DOHH2 (cell line): ENCODE results near the gene ADARB1.

ENCODE experiments used
- H3F3A ChIP-seq: fragments of 200-600 bp; sonication (generic), shearing (Covaris generic); 2 replicates; pipeline ENCODE4 v1.6.0; 2016; ENCODE audit warnings: antibody characterized with exemption, mild to moderate bottlenecking; ENCODE audit not compliant: control insufficient read depth, insufficient read depth
- H3K27ac ChIP-seq: fragments of 200-600 bp; sonication (generic); 2 replicates; pipeline ENCODE4 v1.5.1; 2014; ENCODE audit warnings: low read depth, mild to moderate bottlenecking, low read length, moderate library complexity
- H3K27me3 ChIP-seq: fragments of 200-600 bp; sonication (generic); 2 replicates; pipeline ENCODE4 v1.6.1; 2014; ENCODE audit warnings: mild to moderate bottlenecking, low read length, mixed read lengths; ENCODE audit not compliant: control insufficient read depth
- H3K36me3 ChIP-seq: fragments of 200-600 bp; sonication (generic); 2 replicates; pipeline ENCODE4 v1.6.1; 2014; ENCODE audit warnings: mild to moderate bottlenecking, low read length, moderate library complexity, mixed read lengths; ENCODE audit not compliant: control insufficient read depth
- H3K4me1 ChIP-seq: fragments of 200-600 bp; sonication (generic); 2 replicates; pipeline ENCODE4 v1.6.1; 2014; ENCODE audit warnings: mild to moderate bottlenecking, low read length, mixed read lengths; ENCODE audit not compliant: control insufficient read depth
- H3K4me2 ChIP-seq: fragments of 200-600 bp; sonication (generic); 2 replicates; pipeline ENCODE4 v1.6.0; 2014; ENCODE audit warnings: mild to moderate bottlenecking, low read length, moderate library complexity
- H3K4me3 ChIP-seq: fragments of 200-600 bp; sonication (generic); 2 replicates; pipeline ENCODE4 v1.5.1; 2014; ENCODE audit warnings: mild to moderate bottlenecking, low read length, mixed read lengths
- H3K79me2 ChIP-seq: fragments of 200-600 bp; sonication (generic); 2 replicates; pipeline ENCODE4 v1.6.1; 2014; ENCODE audit warnings: mild to moderate bottlenecking, low read length, mixed read lengths; ENCODE audit not compliant: control insufficient read depth
- H3K9me2 ChIP-seq: fragments of 200-600 bp; sonication (generic); replicated peaks from 2 replicates; pipeline ENCODE4 v1.6.1; 2014; ENCODE audit warnings: mild to moderate bottlenecking, low read length, mixed read lengths; ENCODE audit not compliant: control insufficient read depth
- H3K9me3 ChIP-seq: fragments of 200-600 bp; sonication (generic); 2 replicates; pipeline ENCODE4 v1.6.1; 2014; ENCODE audit warnings: antibody characterized with exemption, low read length, mixed read lengths; ENCODE audit not compliant: control insufficient read depth, insufficient read depth
- H4K20me1 ChIP-seq: fragments of 200-600 bp; sonication (generic); 2 replicates; pipeline ENCODE4 v1.6.0; 2014; ENCODE audit warnings: low read depth, mild to moderate bottlenecking, antibody characterized with exemption, low read length, moderate library complexity; ENCODE audit not compliant: control insufficient read depth, insufficient read depth
- CTCF ChIP-seq: fragments of 200-600 bp; sonication (generic); IDR thresholded peaks from one replicate; pipeline ENCODE4 v1.5.1; 2014; ENCODE audit warnings: antibody characterized with exemption, mild to moderate bottlenecking, low read depth, low read length; ENCODE audit not compliant: poor library complexity, severe bottlenecking
- EZH2phosphoT487 ChIP-seq: fragments of 200-600 bp; sonication (generic); IDR thresholded peaks from 2 replicates; pipeline ENCODE4 v1.6.1; 2017; ENCODE audit warnings: borderline replicate concordance, mild to moderate bottlenecking, antibody characterized with exemption, low read length, moderate library complexity, mixed read lengths

The ADARB1 gene

GRCh38 chr21:45254460-45254930 is 180.1 kb downstream of the ADARB1 start:
- no peak for TF ChIP-seq CTCF
- no peak for TF ChIP-seq EZH2phosphoT487
- no peak overlapping the region for H3K4me3 ChIP-seq
- H3K27me3 ChIP-seq, result no peaks in the 10 kb centered on the region
- H3K27ac ChIP-seq, result no peak overlapping the region
- peaks cover 6% of the 10 kb centered on the region; the same call in 1 of the 2 replicates for H3K4me1 ChIP-seq
- no peaks in the 10 kb centered on the region for H3F3A ChIP-seq
- no peaks in the 10 kb centered on the region for H4K20me1 ChIP-seq
- H3K9me3 ChIP-seq, result no peaks in the 10 kb centered on the region
- no peaks in the 10 kb centered on the region for H3K79me2 ChIP-seq
- H3K36me3 ChIP-seq, result no peaks in the 10 kb centered on the region
- no peak overlapping the region for H3K4me2 ChIP-seq
- H3K9me2 ChIP-seq, result no peaks in the 10 kb centered on the region

- Histone ChIP-seq H3K4me3 (no peak overlapping the region), H3K9me3 (no peaks in the 10 kb centered on the region), H3K4me2 (no peak overlapping the region), H3K79me2 (no peaks in the 10 kb centered on the region), H3K4me1 (peaks cover 6% of the 10 kb centered on the region; the same call in 1 of the 2 replicates), H3K9me2 (no peaks in the 10 kb centered on the region), H3K36me3 (no peaks in the 10 kb centered on the region), H3K27ac (no peak overlapping the region), H4K20me1 (no peaks in the 10 kb centered on the region), H3F3A (no peaks in the 10 kb centered on the region), H3K27me3 (no peaks in the 10 kb centered on the region)
- TF ChIP-seq CTCF (no peak), EZH2phosphoT487 (no peak)
Measured at GRCh38 chr21:45255381-45256020, 181.1 kb downstream of the ADARB1 start.

GRCh38 chr21:45256021-45256911 is 181.9 kb downstream of the ADARB1 start:
- Histone ChIP-seq H3K4me3 (no peak overlapping the region), H3K9me2 (no peaks in the 10 kb centered on the region), H3K9me3 (no peaks in the 10 kb centered on the region), H3K27me3 (no peaks in the 10 kb centered on the region), H3K79me2 (no peaks in the 10 kb centered on the region), H3K4me2 (no peak overlapping the region), H3F3A (no peaks in the 10 kb centered on the region), H4K20me1 (no peaks in the 10 kb centered on the region), H3K27ac (no peak overlapping the region), H3K4me1 (peaks cover 6% of the 10 kb centered on the region; the same call in 1 of the 2 replicates), H3K36me3 (no peaks in the 10 kb centered on the region)
- TF ChIP-seq EZH2phosphoT487 (no peak), CTCF (no peak)
